ENCODE results near the gene PNO1. TPM values are rescaled to one million over a fixed set of nuclear protein-coding genes. Genes with fewer than 3 reads are reported as not detected.
"Not testable (repeated sequence)": the region's sequence is repeated elsewhere in the genome, so short reads cannot be mapped to it uniquely, and the experiment has no call there.

PNO1 gene
- polyA plus RNA-seq, 4 donors, result 16.3 to 18.7 (median 17.0) TPM

- peak in 1 of 4 donors; percentile 3 for DNase-seq (ENCODE audit: low read depth in 4 of 4, low spot score in 3 of 4)
These were observed 1.3 kb upstream of the PNO1 start for GRCh38 chr2:68156419-68156818.

GRCh38 chr2:68157002-68157401 is 686 bp upstream of the PNO1 start:
- DNase-seq (ENCODE audit: low read depth in 4 of 4, low spot score in 3 of 4), result peak in 2 of 4 donors; percentile 7 to 10

- DNase-seq (ENCODE audit: low read depth in 4 of 4, low spot score in 3 of 4), result no peak
These were observed 403 bp downstream of the PNO1 start for GRCh38 chr2:68158134-68158447.

- DNase-seq (ENCODE audit: low read depth in 4 of 4, low spot score in 3 of 4), result no peak
These were observed 6.0 kb downstream of the PNO1 start for GRCh38 chr2:68163641-68164040.

GRCh38 chr2:68167186-68167585 is 9.5 kb downstream of the PNO1 start:
- DNase-seq (ENCODE audit: low read depth in 4 of 4, low spot score in 3 of 4), result no peak

DNA sequence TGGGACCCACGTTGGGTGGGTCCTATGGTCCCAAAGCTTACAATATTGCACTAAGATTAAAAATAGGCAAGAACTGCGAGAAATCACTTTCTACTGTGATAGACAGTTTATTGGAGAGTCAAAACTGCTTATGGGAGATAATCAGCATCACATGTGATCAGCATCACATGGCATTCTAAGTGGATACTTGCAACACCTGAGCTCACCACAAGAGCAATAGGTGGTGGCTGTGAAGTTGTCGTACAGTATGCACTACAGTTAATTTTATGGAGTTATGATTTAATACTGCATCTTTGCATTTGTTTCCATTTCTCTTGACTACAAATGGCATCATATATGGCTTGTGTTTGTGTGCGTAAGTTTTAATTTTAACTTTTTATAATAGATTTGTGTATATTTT is 11.6 kb downstream of the PNO1 start:
- no peak for DNase-seq (ENCODE audit: low read depth in 4 of 4, low spot score in 3 of 4)

DNA sequence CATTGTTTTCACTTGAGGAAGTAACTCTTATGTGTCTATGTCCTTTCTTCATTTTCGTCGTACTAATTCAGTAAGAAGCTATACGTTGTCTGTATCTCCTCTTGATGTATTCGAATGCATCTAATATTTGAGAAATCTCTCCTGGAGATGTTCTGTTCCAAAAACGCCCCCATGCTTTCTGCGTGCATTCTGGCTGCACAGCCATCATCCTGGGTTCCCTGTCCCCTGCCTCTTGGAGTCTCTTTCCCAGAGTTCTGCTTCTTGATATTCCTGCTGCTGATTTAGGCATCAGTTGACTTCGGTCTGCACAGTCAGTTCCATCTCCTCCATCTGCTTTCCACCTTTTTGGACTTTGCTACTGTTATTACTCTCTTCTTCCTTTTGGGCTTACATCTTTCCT is 13.5 kb downstream of the PNO1 start:
- no peak for DNase-seq (ENCODE audit: low read depth in 4 of 4, low spot score in 3 of 4)

GRCh38 chr2:68171684-68172083 is 14.0 kb downstream of the PNO1 start:
- no peak for DNase-seq (ENCODE audit: low read depth in 4 of 4, low spot score in 3 of 4)

DNA sequence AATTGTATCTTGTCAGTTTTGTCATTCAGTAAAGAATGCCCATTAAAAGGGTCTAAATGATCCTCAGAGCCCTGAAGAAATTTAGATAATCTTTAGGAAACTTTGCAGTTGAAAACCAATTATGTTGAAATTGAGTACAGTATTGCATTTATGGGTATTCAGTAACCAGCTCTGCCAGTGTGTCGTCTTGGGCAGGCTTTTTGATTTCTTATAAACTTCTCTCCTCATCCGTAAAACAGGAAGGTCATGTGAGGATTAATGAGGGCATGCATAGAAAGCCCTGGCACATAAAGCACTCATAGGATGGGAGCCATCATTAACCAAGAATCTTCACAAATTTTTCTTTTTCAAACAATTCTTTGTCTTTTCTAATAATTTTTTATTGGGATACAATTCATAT is 14.8 kb downstream of the PNO1 start:
- no peak for DNase-seq (ENCODE audit: low read depth in 4 of 4, low spot score in 3 of 4)

- DNase-seq (ENCODE audit: low read depth in 4 of 4, low spot score in 3 of 4), result no peak
These were observed 15.5 kb downstream of the PNO1 start for GRCh38 chr2:68172990-68173700.

DNA sequence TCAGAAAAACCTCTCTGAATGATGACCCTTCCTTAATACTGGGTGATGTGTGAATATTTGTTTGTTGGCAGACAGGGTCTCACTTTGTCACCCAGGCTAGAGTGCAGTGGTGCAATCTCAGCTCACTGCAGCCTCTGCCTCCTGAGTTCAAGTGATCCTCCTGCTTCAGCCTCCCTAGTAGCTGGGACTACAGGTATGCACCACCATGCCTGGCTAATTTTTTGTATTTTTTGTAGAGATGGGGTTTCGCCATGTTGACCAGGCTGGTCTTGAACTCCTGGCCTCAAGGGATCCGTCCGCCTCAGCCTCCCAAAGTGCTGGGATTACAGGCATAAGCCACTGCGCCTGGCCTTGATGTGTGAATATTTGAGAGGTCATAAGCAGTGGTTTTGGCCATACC is 17.5 kb downstream of the PNO1 start:
- DNase-seq (ENCODE audit: low read depth in 4 of 4, low spot score in 3 of 4), result not testable (repeated sequence)

GRCh38 chr2:68176657-68177056 is 19.0 kb downstream of the PNO1 start:
- no peak for DNase-seq (ENCODE audit: low read depth in 4 of 4, low spot score in 3 of 4)

GRCh38 chr2:68177541-68177940 is 19.9 kb downstream of the PNO1 start:
- DNase-seq (ENCODE audit: low read depth in 4 of 4, low spot score in 3 of 4), result no peak

GRCh38 chr2:68178432-68178831 is 20.7 kb downstream of the PNO1 start:
- DNase-seq (ENCODE audit: low read depth in 4 of 4, low spot score in 3 of 4), result no peak

GRCh38 chr2:68178954-68179627 is 21.4 kb downstream of the PNO1 start:
- DNase-seq (ENCODE audit: low read depth in 4 of 4, low spot score in 3 of 4), result no peak

- DNase-seq (ENCODE audit: low read depth in 4 of 4, low spot score in 3 of 4), result no peak
These were observed 25.2 kb downstream of the PNO1 start for GRCh38 chr2:68182902-68183301.

GRCh38 chr2:68185541-68186164 is 28.0 kb downstream of the PNO1 start:
- DNase-seq (ENCODE audit: low read depth in 4 of 4, low spot score in 3 of 4), result no peak

DNA sequence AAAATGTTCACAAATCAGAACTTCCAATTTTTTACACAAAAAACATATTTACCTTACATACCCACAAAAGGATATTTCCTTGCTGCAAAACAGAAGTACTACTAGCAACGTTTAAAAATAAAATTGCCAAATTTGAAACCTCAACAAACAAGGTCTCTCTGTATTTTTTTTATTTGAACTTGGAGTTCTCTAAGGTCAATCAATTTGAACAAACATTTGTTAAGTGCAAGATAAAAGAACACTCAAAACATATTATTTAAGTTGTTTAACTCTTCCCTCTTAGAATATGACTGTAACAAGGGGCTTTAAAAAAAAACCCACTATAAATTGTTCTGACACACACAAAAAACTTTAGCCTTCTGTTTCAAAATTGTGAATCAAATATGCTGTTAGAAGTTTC is 29.6 kb downstream of the PNO1 start:
- DNase-seq (ENCODE audit: low read depth in 4 of 4, low spot score in 3 of 4), result no peak

DNA sequence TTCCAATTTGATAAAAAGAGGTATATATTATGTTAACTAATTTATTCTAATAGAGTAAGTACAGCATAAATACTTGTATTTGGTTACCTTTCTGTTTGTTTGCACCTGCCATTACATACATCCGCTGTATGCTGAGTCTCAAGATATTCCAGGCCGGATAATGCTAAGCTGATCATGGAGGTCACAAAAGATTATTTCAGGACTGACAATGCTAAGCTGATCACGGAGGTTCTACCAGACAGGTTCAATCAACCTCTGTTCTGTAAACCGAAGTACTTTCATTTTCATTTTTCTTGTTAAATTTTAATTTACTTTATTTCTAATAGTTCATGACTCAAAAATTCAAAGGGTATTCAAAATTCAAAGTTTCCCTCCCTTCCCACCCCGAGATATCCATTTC is 31.1 kb downstream of the PNO1 start:
- DNase-seq (ENCODE audit: low read depth in 4 of 4, low spot score in 3 of 4), result no peak

DNA sequence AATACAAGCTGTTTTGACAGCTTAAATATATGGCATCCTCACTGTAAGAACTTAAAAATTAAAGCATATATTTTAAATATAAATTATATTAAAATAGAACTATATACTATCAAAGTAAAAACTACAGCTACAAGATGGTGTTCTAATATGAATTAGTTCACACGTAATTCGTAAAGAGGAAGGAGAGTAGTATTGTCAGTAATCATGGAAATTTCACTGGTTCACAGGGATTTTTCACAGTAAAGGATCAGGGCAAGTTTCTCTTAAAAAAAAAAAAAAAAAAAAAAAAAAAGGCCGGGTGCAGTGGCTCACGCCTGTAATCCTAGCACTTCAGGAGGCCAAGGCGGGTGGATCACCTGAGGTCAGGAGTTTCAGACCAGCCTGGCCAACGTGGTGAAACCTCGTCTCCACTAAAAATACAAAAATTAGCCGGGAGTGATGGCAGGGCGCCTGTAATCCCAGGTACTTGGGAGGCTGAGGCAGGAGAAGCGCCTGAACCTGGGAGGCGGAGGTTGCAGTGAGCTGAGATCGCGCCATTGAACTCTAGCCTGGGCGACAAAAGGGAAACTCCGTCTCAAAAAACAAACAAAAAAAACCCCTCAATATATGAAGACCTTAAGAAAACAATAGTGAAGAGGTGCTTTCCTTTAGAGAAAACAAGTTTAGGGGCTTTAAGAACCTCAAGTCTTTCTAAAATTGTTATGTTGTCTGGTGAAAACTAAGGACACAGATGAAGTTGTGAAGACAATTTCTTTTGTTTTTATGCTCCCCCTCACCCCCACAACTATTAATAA is 32.5 kb downstream of the PNO1 start:
- DNase-seq (ENCODE audit: low read depth in 4 of 4, low spot score in 3 of 4), result no peak

DNA sequence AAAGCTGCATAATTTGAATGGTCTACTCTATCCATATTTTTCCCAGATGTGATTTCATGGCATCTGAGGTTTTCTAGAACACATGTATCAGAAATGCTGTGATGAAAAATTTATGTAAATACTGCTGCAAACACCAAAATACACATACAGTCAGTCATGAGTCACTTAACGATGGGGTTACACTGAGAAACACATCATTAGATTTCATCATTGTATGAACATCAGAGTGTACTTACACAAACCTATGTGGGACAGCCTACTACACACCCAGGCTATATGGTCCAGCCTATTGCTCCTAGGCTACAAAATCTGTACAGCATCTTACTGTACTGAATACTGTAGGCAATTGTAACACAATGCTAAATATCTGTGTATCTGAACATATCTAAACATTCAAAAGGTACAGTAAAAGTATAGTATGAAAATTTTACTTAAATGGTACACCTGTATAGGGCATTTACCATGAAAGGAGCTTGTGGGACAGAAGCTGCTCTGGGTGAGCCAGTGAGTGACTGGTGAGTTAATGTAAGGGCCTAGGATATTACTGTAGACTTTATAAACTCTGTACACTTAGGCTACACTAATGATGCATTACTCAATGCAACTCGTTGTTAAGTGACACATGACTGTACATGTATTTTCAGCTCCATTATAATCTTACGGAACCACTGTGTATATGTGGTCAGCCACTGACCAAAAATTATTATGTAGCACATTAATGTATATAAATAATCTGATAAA is 33.5 kb downstream of the PNO1 start:
- DNase-seq (ENCODE audit: low read depth in 4 of 4, low spot score in 3 of 4), result no peak

Measured in right renal pelvis (tissue), 4 donors.